OCI-LY1 (cell line): ENCODE data around the gene BTN3A1.

Experiments used
- CTCF ChIP-seq: fragments of 200-600 bp; sonication (generic), shearing (Covaris generic); IDR thresholded peaks from 2 replicates; pipeline ENCODE4 v1.5.1; 2017; ENCODE audit warnings: mild to moderate bottlenecking, antibody characterized with exemption, low read length, moderate library complexity, mixed read lengths
- EZH2 ChIP-seq: fragments of 200-600 bp; sonication (generic), shearing (Covaris generic); IDR thresholded peaks from 2 replicates; pipeline ENCODE4 v1.8.0; 2017; ENCODE audit warnings: borderline replicate concordance, mixed run types, mild to moderate bottlenecking, antibody characterized with exemption, low read length, moderate library complexity, mixed read lengths

- TF ChIP-seq CTCF (no peak), EZH2 (no peak)
Observed at GRCh38 chr6:26389349-26389894, 12.7 kb upstream of the BTN3A1 start.
